LHCN-M2 (cell line): ENCODE data around the gene TIGIT. TPM values are rescaled to one million over a fixed set of nuclear protein-coding genes. Genes with fewer than 3 reads are reported as not detected.

Experiments used
- DNase-seq: peaks from one replicate; pipeline ENCODE4 v3.0.0-alpha.2; 2012; ENCODE audit warnings: low read depth
- total RNA-seq: library from RNA; depleted of rRNA; stranded (reverse); fragments of >200 nt; gene quantifications from 2 replicates; pipeline ENCODE4 v1.2.3, GENCODE V29; 2014; rRNA removed

Gene TIGIT
- total RNA-seq, 1 experiment from 2014 or later, result not detected

- DNase-seq, result no peak
Observed at GRCh38 chr3:114351123-114351821, 57.4 kb downstream of the TIGIT start.

DNA sequence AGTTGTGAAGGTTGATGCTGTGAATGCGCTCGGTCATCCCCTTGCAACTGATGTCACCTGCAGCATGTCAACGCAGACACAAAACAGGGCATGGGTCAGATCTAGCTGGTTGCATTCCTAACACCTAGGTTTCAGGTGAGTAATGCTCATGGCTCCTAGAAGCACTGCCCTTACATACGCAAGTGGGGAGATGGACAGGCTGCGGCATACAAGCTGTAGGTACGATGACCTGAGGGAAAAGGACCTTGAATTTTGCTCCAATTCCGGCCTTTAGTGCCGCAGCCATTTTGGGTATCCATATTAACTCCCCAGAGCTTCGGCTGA lies 58.0 kb downstream of the TIGIT start:
- no peak for DNase-seq

DNA sequence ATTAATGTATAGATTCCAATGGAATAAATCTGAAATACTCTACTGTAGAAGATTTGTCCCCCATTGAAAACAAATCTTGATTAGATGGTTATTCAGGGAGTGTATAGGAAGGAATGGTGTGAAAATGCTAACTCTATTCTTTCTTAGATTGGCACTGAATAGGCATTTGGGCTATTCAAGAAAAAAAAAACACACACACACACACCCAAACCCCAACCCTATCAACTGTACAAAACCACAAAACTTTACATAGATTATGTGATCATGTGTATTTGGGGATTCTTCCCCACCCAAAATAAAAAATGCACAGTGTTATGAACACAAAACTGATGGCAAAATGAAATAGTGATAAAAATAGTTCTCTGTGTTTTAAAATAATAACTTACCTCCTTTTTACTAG lies 61.8 kb downstream of the TIGIT start:
- DNase-seq, result no peak

GRCh38 chr3:114356066-114356465 lies 62.2 kb downstream of the TIGIT start:
- DNase-seq, result no peak

- no peak for DNase-seq
Observed at GRCh38 chr3:114356525-114356924, 62.7 kb downstream of the TIGIT start.

Other genes starting within 250 kb of the TIGIT start
- gene CCDC191, start 237.5 kb upstream of the TIGIT start, total RNA-seq, result 0.51 and 1.3 TPM in 2 replicates
- gene QTRT2, start 237.3 kb upstream of the TIGIT start, total RNA-seq, result 14.9 and 16.8 TPM in 2 replicates
- not detected in 2 replicates for gene DRD3, start 115.0 kb upstream of the TIGIT start, total RNA-seq
- gene ZNF80, start 56.5 kb upstream of the TIGIT start, total RNA-seq, result 0.06 TPM in 1 of 2 replicates, not detected in the other